GM12878 (cell line): Measurements from ENCODE around the gene TNNC2. TPM values are rescaled to one million over a fixed set of nuclear protein-coding genes. Genes with fewer than 3 reads are reported as not detected.

Experiments used
- CHD4 ChIP-seq: fragments of 200-600 bp; sonication (generic); IDR thresholded peaks from 2 replicates; pipeline ENCODE4 v1.6.1; 2016; ENCODE audit warnings: mild to moderate bottlenecking
- EGR1 ChIP-seq, 2 experiments: IDR thresholded peaks; 1 replicate in 1 of 2; 2 replicates in 1 of 2; pipeline ENCODE4 v1.6.1; 2011 to 2012; ENCODE audit warnings: low read depth in 2 of 2, low read length in 2 of 2, borderline replicate concordance in 1 of 2, mild to moderate bottlenecking in 1 of 2, moderate library complexity in 1 of 2
- EZH2 ChIP-seq: IDR thresholded peaks from 2 replicates; pipeline ENCODE4 v1.6.1; 2012; ENCODE audit warnings: low read depth, mild to moderate bottlenecking, control low read depth, inconsistent platforms, low read length, borderline replicate concordance; ENCODE audit not compliant: control insufficient read depth
- SUPT20H ChIP-seq: IDR thresholded peaks from 2 replicates; pipeline ENCODE4 v1.6.1; 2011; ENCODE audit warnings: low read depth, mild to moderate bottlenecking, low read length, moderate library complexity, borderline replicate concordance; ENCODE audit not compliant: control insufficient read depth
- WRNIP1 ChIP-seq: IDR thresholded peaks from 2 replicates; pipeline ENCODE4 v1.6.1; 2011; ENCODE audit warnings: low read depth, low read length, improper control_type of control experiment, borderline replicate concordance
- polyA plus RNA-seq, 11 experiments: library from polyadenylated mRNA; depleted of rRNA in 4 of 11; unstranded in 6 of 11; stranded (reverse) in 5 of 11; fragments of >200 nt; fragmentation: Nextera tagmentation in 4 of 11; fragmentation: Illumina TruSeq in 1 of 11; extraction: Ambion mirVana in 4 of 11; extraction: Trizol in 1 of 11; gene quantifications; 1 replicate in 1 of 11; 2 replicates in 10 of 11; pipeline versions ENCODE4 v1.2.1 to v1.2.3, GENCODE V29; 2011 to 2016; ENCODE audit warnings: inconsistent platforms in 2 of 11, missing spikeins in 2 of 11, low read depth in 1 of 11
- total RNA-seq, 4 experiments: library from RNA; depleted of rRNA in 3 of 4; stranded (reverse); fragments of >200 nt in 3 of 4; fragmentation: Illumina TruSeq in 1 of 4; extraction: Trizol in 1 of 4; gene quantifications; 2 replicates each; pipeline versions ENCODE4 v1.2.1 to v1.2.3, GENCODE V29; 2013 to 2021
- TF ChIP-seq, protein P1 (sequence below): fragments of 450-650 bp; IDR thresholded peaks from 2 replicates; pipeline ENCODE4 v1.6.1; 2017; ENCODE audit warnings: low read depth, mild to moderate bottlenecking, moderate library complexity
- TF ChIP-seq, protein P2 (sequence below): fragments of 150-350 bp; IDR thresholded peaks from 2 replicates; pipeline ENCODE4 v1.6.1; 2014; ENCODE audit warnings: mild to moderate bottlenecking, low read depth, low read length
- TF ChIP-seq, protein P3 (sequence below): IDR thresholded peaks from 2 replicates; pipeline ENCODE4 v1.6.1; 2012; ENCODE audit warnings: low read length, inconsistent platforms

The TNNC2 gene
- total and polyA plus RNA-seq, 10 of the 15 experiments (the other 5 are each of a cell fraction or from before 2014, with no cell fraction given): 0.37 TPM; not detected in 9

DNA sequence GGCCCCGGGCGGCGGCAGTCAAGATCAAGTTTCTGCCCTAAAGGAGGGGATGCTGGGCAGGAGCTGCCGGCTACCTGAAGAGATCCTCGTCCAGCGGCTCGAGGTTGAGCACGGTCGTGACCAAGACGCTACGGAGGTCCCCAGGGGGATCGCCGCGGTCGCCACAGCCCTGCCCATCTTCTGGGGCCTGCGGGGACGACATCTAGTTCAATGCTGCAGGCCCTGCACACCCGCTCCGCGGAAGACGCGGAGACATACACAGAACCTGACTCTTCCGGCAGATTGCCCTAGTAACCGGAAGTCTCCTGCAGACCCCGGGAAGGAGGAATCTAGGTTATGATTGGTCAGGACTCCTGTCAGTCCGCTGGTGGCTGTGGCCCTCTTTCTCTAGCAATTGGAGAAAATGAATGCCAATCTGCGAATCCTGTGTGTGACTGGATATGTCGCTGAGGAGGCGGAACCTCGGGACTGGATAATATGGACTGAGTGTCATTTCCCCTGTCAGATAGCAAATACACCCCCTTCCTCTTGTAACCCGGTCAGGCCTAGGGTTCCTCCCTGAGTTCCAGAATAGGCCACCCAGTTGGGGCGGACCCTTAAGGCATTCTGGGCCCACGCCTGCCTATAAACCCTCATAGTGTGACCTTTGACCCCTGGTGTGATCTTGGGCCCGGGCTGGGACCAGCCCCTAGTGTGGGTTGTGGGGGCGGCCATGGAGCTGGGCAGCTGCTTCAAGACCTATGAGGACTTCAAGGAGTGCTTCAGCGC is 30.2 kb upstream of the TNNC2 start, which contains the start of the genes ACOT8 and ZSWIM3 (continued):
- TF ChIP-seq SUPT20H: no peak
- 0 out of 2 replicates have a peak, but pooled peaks have one; percentile 36 for TF ChIP-seq WRNIP1
- TF ChIP-seq, protein P1, sequence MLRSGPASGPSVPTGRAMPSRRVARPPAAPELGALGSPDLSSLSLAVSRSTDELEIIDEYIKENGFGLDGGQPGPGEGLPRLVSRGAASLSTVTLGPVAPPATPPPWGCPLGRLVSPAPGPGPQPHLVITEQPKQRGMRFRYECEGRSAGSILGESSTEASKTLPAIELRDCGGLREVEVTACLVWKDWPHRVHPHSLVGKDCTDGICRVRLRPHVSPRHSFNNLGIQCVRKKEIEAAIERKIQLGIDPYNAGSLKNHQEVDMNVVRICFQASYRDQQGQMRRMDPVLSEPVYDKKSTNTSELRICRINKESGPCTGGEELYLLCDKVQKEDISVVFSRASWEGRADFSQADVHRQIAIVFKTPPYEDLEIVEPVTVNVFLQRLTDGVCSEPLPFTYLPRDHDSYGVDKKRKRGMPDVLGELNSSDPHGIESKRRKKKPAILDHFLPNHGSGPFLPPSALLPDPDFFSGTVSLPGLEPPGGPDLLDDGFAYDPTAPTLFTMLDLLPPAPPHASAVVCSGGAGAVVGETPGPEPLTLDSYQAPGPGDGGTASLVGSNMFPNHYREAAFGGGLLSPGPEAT: peak; percentile 47; the same call in 1 of the 2 replicates
- TF ChIP-seq, protein P2, sequence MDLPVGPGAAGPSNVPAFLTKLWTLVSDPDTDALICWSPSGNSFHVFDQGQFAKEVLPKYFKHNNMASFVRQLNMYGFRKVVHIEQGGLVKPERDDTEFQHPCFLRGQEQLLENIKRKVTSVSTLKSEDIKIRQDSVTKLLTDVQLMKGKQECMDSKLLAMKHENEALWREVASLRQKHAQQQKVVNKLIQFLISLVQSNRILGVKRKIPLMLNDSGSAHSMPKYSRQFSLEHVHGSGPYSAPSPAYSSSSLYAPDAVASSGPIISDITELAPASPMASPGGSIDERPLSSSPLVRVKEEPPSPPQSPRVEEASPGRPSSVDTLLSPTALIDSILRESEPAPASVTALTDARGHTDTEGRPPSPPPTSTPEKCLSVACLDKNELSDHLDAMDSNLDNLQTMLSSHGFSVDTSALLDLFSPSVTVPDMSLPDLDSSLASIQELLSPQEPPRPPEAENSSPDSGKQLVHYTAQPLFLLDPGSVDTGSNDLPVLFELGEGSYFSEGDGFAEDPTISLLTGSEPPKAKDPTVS: no peak
- no peak for TF ChIP-seq EZH2
- TF ChIP-seq EGR1 (IDR thresholded peaks at IDR 0.05; ENCODE audit: borderline replicate concordance in 1 of 2, low read depth in 2 of 2, low read length in 2 of 2): 0 out of 3 replicates have a peak, but pooled peaks of 1 of the 2 experiments have one; percentile 6
- TF ChIP-seq CHD4: no peak
- TF ChIP-seq, protein P3, sequence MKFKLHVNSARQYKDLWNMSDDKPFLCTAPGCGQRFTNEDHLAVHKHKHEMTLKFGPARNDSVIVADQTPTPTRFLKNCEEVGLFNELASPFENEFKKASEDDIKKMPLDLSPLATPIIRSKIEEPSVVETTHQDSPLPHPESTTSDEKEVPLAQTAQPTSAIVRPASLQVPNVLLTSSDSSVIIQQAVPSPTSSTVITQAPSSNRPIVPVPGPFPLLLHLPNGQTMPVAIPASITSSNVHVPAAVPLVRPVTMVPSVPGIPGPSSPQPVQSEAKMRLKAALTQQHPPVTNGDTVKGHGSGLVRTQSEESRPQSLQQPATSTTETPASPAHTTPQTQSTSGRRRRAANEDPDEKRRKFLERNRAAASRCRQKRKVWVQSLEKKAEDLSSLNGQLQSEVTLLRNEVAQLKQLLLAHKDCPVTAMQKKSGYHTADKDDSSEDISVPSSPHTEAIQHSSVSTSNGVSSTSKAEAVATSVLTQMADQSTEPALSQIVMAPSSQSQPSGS: no peak
